ENCODE data around the gene MMP25.

DNA sequence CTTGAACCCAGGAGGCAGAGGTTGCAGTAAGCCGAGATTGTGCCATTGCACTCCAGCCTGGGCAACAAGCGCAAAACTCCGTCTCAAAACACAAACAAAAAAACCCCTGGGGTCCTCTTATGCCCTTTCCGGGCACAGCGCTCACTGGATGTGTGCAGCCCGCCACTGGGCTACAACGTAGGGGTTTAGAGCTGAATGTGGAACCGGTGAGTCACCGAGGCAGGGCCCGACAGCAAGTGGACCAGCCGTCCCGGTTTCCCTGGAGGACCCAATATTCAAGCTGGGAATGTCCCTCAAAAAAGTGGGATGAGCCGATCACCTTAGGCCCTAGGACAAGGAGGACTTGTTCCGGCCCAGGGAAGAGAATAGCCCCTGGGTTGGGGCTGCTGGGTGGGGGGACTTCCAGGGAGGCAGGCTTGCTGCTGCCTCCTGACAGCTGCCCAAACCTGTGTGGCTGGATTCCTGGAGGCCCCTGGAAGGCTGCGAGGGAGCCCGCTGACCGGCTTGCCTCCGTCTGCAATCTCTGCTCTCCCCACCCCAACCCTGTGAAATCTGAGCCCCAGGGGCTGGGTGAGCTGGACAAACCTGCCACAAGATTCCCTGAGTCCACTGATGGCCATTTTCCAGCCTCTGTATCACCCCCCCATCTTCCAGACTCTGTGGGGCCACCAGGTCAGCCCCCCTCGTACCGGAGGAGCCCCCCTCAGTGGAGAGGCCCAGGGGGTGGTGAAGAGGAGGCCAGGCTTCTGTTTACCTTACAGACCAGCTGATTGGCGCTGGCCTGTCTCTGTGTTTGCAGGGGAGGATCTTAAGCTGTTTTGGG is 36.6 kb upstream of the MMP25 start:
- TF ChIP-seq, protein P1, sequence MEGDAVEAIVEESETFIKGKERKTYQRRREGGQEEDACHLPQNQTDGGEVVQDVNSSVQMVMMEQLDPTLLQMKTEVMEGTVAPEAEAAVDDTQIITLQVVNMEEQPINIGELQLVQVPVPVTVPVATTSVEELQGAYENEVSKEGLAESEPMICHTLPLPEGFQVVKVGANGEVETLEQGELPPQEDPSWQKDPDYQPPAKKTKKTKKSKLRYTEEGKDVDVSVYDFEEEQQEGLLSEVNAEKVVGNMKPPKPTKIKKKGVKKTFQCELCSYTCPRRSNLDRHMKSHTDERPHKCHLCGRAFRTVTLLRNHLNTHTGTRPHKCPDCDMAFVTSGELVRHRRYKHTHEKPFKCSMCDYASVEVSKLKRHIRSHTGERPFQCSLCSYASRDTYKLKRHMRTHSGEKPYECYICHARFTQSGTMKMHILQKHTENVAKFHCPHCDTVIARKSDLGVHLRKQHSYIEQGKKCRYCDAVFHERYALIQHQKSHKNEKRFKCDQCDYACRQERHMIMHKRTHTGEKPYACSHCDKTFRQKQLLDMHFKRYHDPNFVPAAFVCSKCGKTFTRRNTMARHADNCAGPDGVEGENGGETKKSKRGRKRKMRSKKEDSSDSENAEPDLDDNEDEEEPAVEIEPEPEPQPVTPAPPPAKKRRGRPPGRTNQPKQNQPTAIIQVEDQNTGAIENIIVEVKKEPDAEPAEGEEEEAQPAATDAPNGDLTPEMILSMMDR (IDR thresholded peaks at IDR 0.05), result no peak
- no peak for TF ChIP-seq POLR2A (IDR thresholded peaks at IDR 0.05)
